NCI-H1105 treated with DMSO at 0.1 percent for 48 hours (cell line): ENCODE measurements around the gene ERICH6B.

ENCODE experiments used
- DNase-seq: peaks from one replicate; lab custom pipeline; 2025; lab: John Stamatoyannopoulos, UW

The ERICH6B gene

DNA sequence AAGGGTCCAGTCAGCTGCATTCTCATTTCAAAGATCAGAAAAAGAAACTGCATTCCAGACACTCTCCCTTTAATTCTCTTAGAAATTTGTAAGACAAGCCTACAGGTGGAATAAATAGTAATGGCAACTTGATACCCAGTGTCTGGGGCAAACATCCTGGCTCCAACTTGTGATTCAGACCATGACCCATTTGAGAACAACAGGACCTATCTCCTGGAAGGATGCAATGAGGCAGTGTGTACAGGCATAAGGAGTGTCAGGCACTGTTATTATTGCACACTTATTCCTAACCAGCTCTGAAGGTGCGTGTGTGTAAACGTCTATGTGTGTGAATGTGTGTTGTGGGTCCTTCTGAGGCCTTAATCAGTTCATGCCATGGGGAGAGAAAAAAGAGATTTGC lies 13.9 kb downstream of the ERICH6B start:
- no peak for DNase-seq

DNA sequence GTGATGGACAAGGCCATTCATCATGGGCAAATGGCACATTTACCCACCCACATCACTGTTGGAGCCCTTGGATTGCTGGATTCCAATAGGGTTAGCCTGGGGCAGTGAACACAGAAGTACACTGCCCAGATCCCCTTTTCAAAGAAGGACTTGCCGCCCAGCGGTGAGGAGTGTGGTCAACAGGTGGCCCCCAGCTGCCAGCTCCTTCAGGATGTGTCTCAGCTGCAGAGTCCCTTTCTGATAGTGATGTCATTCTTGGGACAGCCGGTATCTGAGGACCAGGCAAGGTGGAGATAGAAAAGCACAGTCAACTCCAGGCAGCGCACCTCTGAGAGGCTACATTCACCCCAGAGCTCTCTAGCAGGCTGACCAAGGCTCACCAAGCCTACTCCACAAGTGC lies 16.9 kb downstream of the ERICH6B start:
- DNase-seq, result no peak

DNA sequence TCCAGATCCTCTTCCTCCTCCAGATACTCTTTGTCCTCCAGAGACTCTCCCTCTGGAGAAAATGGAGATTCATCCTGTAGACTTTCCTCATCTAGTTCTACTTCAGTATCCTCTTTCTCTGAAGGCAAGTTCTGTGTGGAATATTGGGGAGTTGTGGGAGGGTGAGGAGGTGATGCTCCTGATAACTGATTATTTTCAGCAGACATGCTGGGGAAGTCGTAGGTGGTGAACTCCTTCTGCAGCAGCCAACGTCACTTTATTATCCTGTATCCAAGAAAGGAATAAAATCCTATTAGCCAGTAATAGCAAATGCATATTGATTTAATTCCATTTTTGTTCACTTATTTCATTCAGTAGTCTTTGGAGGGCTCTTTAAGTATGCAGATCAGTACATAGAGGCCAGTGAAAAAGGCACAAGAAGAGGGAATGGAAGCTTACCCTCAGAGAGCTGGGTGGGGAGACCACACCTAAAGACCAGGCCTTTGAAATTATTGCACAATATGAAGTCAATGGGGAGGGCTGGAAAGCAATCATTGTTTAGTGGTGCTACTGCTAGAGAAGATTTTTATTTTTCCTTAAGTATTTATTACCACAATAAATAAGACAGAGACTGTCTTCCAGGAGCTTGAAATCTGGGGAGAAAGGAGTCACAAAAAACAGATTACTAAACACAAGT lies 18.6 kb downstream of the ERICH6B start:
- DNase-seq, result no peak

DNA sequence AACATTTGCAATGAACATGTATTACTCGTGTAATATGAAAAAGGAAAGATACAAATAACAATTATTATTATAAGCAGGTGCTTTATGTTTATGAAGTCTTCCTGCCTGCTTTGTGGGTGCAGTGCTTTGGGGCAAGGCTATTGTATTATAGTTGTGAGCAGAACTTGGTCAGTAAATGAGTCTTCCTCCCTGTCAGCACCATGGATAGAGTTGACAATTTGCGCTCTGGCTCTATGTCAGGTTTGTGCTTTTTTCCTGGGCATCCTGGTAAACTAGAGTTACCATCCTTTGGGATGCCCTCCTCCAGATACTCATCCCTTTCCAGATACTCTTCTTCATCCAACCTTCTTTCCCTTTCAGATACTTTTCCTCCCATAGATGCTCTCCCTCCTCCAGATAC lies 19.6 kb downstream of the ERICH6B start:
- DNase-seq, result no peak

DNA sequence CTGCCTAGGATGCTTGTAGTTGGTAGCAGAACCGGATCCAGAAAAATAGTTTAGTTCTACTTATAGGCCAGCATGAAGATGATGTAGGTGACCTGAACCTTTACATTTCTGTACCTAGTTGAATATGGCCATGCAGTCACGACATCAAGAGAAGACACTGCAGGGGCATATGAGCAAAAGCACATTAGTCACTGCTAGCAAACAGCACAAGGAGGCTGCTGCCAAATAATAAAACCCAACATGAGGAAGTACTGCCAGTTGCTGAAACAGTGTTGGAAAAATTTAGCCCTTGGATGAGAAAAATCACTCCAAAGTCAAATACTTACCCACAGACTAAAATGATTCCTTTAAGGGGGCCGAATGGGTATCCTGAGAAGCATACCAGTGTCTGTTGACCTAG lies 20.8 kb downstream of the ERICH6B start:
- no peak for DNase-seq

DNA sequence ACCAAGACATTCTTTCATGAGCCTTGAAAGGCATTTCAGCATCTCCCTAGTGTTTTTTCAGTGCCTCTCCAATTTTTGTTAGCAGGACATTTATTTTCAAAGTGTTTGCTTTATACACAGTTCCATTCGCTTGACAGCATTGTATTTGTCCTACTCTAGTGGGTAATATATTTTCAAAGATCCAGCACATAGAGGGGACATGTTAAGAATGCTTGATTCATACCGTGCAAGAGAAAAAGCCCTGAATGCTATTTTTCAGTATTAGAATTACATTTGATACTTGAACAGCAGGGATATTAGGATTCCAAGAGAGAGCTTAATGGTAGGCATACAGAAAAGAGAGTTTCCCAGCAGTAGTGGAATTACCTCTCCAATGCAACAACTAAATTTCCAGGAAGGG lies 21.3 kb downstream of the ERICH6B start:
- no peak for DNase-seq

DNA sequence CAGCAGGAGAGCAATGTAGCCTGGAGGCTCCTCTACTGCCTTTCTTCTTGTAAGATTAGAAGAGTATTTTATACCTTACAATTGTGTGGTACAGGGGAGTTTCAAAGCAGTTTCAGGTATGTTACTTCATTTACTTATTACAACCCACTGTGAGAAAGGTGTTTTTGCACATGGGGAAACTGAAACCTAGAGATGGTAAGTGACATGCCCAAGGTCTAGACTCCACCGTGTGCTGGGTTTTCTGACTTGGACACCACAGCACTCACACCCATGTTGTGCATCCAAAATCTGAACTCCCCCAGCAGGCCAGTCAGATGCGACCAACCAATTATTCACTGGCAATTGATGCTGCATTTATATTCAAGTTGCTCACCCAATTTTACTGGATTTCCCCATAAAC lies 22.8 kb downstream of the ERICH6B start:
- DNase-seq, result no peak

DNA sequence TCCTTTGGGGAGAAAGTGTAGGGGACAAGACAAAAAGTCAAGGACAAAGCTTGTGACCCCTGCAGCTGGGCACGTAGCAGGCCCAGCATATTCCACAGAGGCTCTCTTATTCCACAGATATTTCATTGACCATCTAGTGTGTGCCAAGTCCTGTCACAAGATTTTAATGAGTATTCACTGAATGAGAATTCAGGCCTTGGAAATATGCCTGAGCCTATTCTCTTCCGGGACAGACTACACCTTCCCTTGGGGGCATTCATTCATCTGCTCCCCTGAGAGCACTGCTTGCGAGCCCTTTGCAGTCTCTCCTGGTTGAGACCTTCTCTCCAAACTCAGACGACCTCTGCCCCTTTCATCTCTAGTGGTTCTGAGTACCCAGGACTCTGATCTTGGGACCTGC lies 25.5 kb downstream of the ERICH6B start:
- no peak for DNase-seq

DNA sequence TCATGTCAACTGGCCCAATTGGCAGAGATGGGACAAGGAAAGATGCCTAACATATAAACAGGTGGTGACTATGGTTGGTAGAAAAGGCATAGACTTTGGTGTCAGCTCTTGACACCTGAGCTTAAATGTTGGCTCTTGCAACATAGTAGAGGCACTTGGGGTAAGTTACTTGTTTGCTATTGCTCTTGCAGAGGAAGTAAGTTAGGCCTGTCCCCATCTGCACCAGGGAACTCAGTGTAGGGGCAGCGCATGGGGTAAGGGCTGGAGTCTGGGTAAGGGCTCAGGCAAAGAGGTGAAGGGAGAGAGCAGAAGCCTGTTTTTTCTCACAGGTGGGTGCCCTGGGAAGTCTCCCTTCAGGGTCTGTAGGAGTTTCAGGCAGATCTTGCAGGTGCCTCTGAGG lies 27.6 kb downstream of the ERICH6B start:
- no peak for DNase-seq

DNA sequence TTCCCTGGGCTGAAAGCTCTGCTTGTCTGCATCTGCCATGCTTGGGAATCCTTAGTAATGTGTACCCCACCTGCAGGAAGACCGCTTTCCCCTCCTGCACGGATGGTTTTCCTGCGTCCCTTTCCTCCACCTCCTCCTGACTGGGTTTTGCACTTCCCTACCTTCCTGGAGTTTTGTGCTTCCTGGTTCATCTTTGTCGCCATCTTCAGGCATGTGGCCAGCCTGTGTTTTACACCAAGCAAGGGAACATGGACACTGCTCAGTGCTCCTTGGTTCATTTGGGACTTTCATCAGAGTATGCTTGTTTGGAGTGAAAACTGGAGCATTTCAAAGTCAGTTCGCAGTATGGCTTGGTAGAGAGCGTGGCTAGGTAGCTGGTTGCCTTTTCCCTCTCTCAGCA lies 30.7 kb downstream of the ERICH6B start:
- no peak for DNase-seq

DNA sequence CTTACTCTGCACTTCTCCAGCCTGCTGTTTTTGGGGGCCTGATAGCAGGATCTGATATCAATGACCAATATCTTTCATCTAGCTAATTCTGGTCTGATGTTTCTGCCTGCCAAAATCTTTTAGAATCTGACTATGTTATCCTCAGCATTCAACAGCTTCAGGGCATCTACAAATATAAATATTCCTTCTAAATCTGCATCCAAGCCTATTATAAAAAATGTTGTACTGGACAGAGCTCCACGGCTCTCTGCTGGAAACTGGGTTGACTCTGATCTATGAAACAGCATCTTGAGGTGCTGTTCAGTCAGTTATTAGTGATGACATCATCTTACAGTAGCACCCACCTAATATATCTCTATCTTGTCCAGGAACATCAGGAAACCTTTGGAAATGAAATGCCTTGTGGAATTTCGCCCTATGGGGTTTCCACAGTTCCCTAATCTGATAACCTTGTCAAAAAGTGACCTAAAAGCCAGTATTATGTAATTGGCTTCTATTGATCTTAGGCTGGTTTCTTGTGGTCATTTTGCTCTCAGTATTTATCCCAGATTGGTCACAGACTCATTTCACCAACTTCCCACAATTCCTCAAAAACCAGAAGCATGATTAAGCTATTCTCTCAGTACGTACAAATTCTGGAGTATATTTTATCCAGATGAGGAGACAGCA lies 33.0 kb downstream of the ERICH6B start:
- no peak for DNase-seq

DNA sequence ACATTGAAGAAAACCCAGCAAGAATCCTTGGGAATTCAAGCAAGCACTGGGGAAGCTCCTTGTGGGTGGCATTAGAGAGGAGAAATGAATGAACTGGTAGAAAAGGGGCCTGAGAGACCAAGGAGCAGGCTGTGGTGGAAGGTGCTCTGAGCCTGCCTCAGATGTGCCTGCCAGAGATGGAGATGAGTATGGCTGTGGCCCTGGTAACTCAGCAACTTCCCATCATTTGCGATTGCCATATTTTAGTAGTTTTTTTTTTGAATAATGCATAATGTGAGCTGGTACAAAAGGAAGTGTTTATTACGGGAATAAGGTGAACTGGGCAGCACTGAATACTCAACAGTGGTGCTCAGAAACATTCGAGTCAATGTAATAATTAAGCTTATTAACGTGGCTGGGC lies 39.1 kb downstream of the ERICH6B start:
- no peak for DNase-seq

DNA sequence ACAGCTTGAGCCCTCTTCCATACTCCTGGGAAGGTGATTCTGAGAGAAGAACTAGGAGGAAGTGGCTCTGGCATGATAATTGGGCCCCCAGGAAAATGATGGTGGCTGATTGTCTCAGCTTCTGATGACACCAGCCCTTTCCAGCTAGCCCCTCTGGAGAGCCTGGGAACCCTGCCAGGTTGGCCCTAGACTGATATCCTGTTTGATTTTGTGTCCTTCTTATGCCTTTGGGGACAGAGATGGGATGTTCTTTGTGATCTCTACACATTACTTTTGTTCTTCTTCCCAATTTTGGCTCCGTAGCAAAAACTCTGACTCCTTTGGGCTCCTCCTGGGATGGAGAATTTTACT lies 39.7 kb downstream of the ERICH6B start:
- no peak for DNase-seq

DNA sequence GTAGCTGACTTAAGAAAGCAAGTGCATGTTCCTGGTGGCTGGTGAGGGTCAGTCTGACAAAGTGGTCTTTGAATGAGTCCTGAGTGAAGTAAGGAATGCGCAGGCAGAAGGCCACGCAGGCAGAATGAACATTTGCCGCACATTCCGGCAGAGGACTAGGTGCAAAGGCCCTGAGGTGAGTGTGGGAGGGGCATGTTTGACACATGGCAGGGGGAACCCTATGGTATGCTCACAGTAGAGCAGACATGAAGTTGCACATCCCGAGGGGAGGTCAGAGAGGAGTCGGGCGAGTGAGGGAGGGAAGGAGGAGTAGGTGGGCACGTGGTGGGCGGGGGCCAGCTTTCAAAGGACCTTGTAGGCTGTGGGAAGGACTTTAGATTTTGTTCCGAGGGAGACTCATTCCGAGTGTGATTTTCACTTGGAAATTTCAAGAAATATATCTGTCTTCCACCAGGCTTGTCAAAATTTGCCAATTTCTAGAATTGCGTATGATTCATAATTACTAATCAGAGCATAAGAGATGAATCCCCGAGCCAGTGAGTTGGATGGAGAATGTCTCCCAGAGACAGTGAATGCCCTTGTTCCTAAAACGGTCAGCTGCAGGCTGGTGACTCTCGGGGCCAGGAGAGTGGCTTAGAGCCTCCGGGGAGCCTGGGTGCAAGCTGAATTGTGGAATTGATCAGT lies 40.3 kb downstream of the ERICH6B start:
- DNase-seq, result no peak

DNA sequence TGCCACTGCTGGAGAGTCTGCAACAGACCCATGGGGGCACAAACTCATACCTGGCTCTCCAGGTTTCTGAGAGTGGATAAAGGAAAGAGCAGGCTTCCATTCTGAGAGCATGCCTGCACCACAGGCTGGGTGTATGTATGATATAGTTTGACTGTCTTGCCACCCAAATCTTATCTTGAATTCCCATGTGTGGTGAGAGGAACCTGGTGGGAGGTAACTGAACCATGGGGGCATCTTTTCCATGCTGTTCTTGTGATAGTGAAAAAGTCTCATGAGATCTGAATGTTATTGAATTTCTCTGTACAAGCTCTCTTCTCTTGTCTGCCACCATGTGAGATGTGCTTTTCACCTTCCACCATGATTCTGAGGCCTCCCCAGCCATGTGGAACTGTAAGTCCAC lies 50.2 kb downstream of the ERICH6B start:
- no peak for DNase-seq

DNA sequence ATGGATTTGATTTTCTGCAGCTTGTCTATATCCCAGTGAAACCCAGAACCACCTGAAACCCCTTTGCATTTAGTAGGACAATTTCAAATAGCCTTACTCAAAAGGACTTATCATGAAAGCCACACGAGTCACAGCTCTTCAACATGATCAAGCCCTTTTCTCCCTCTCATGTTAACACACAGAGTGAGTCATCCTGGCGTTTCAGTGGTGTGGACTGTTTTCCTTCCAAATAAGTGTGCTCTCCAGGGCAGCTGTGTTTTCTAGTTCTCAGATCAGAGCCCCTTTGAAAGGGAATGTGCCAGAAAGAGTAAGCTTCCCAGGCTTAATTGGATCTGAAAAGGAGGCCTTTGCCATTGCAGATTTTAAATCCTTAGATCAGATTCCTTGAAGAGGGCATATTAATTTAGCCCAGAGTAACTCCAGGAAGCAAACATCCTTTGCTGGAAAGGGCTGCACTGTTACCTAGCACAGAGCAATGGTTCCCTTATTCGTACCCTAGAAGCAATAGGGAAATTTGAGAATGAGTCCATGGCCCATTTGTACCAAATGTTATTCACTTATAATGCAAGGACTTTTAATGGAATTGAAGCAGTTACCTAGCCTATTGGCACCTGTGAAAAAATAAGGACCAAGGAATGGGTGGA lies 51.3 kb downstream of the ERICH6B start:
- DNase-seq, result no peak

DNA sequence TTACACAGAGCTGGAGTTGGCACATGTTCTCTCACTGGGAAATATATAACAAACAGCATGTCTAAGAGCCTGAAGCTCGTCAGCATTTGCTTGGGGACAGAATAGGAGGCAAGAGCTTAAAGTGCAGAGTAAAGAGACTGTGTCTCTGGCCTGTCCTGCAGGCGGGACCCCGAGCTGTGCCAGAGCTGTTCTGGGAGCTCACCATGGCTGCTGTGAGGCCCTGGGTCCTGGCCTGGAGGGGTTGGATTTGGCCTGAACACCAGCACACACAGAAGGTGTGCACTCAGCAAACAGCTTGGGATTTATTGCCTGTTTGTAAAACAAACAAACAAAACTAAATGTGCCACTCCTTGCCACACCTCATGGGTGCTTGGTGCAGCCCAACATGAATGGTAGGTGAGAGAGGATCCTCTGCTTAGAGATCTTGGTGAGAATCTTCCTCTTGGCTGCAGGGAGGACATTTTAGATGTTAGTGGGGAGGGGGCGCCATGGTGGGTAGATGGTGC lies 60.9 kb downstream of the ERICH6B start:
- DNase-seq, result no peak

DNA sequence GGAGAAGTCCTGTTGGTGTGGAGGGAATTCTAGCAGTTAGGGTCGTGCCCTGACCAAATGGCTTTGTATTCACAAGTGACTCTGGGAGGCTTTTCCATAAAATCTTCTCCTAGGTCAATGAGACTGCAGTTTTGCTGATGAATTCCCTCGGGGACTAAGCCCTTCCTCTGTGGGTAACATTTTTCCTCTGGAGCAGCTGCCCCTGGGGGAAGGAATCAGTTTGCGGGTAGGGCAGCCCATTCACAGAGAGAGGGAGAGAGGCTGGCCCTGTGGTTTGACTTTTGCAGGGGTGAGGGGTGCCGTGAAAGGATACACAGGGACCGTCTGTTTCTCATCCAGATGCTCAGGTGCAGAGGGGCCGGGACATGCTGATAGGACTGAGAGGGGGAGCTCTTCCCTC lies 67.3 kb downstream of the ERICH6B start:
- no peak for DNase-seq

DNA sequence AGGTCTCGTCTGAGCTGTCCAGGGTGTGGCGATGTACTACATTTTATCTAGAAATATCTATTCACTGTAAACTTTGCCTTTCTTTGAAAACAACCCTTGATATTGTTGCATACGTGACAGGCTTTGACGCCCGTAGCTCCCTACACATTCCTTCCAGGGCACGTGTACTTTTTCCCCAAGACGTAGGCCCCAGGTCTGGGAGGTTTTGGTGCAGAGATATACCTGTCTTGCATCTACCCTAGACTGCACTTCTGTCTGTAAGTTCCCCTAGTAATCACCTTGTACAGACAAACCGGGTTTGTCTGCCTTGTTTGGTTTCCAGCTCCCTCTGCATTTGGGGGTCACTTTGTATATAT lies 69.2 kb downstream of the ERICH6B start:
- DNase-seq, result no peak

DNA sequence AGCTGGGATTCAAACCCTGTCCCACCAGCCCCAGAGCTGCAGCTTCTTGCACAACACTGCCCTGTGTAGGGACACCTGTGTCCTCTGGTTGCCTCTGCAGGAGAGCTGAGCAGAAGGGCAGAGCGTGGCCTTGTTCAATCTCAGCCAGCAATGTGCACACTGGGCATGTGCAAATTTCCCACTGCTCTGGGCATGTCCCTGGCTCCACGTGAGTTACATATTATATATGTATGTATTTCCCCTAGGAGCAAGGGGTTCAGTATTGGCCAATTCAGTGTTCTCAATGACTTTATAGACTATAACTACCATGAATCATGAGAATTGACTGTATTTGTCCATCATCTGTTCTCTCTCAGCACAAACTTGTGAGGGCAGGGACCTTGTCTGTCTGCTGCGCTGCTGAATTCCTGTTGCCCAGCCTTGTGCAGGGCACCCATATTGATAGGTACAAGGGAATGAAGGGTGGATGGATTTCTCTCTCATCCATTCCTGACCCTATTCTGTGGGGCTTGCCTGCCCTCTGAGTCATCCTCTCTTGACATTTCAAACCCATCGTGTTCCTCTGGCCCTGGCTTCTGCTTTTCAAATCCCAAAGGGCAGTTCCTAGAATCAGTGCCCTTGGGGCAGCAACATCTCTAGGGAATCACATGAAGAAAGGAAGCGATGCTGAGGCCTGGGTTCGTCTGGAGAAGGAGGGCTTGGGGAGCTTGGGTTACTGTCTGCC lies 69.7 kb downstream of the ERICH6B start:
- DNase-seq, result no peak

DNA sequence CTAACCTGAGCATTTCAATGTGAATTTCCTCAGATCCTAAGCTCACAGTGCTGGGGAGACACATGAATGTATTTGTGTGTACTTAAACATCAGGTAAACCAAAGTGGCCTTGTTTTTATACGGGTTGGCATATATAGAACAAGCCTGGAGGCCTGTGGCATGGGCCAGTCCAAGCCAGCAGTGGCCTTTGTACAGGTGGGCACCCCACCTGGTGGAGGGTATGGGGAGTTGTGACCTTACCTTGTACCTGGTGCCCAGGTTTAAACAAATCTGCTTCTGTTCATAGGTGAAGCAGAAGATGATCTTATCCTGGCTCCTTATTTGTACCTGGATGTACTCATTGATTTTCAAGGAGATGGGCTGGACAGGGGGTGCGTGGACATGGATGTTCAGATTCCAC lies 71.0 kb downstream of the ERICH6B start:
- DNase-seq, result no peak

DNA sequence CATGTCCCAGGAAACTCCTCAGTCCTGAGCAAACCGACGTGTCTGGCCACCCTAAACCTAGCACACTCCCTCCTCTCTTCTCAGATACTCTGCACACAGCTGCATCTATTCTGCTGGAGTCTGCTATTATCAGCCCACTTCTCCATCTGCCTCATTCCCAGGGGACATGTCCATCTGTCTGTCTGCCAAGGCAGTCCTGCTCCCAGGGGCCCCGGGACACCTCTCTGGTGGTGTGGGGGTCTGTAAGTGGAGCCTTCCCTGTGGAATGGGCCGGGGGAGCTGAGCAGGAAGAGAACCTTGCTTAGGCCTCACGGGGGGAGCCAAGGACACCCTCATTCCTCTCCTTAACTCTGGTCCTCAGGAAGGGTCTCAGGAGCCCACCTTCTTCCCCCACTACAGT lies 72.7 kb downstream of the ERICH6B start:
- DNase-seq, result no peak
